ENCODE results near the gene PCBP4. TPM values are rescaled to one million over a fixed set of nuclear protein-coding genes. Genes with fewer than 3 reads are reported as not detected.
"Not testable (repeated sequence)": the region's sequence is repeated elsewhere in the genome, so short reads cannot be mapped to it uniquely, and the experiment has no call there.

The PCBP4 gene
- total and polyA plus RNA-seq, 7 experiments from 2014 or later, result 8.0 to 21.1 (median 13.8) TPM

DNA sequence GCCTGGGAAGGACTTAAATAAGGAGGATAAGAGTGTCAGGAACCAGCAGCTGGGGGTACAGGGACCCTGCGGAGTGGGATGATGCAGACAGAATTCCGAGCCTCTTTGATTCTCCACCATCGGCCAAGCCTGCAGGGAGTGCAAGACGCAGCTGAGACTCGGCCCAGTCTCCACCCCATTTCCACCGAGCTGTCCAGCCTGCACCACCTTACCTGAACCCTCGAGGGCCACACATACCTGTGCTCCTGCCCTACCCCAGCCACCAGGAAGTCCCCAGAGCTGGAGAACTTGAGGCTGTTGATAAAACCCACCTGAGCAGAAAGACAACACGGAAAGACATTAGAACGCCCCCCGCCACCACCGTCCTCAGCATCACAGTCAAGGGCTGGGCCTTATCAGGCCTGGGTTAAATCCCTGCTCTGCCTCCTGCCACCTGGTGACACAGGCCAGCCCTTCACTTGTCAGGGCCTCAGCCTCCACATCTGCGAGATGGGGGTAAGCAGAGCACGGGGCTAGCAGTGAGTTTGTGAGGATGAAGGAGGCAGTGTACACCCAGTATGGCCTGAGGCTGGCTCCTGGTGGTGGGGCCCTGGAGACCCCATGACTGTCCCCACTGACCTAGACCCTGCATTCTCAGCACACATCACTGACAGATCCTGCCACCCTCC, 33.6 kb downstream of the PCBP4 start:
- no peak for DNase-seq
- Histone ChIP-seq H3K9me3 (ENCODE audit: control insufficient read depth in 2 of 3, low read length in 3 of 3) (no peaks in the 10 kb centered on the region), H3K27ac (ENCODE audit: low read depth, low read length) (no peak overlapping the region), H3K27me3 (ENCODE audit: control insufficient read depth in 2 of 2, insufficient read depth in 2 of 2, low read length in 2 of 2) (no peaks in the 10 kb centered on the region), H3K36me3 (ENCODE audit: control insufficient read depth in 2 of 3, insufficient read depth in 3 of 3, low read length in 3 of 3) (peaks cover 0 to 64% (median 16%) of the 10 kb centered on the region in 3 experiments), H3K4me3 (ENCODE audit: low read length) (no peak overlapping the region), H3K4me1 (ENCODE audit: control insufficient read depth in 2 of 2, insufficient read depth in 2 of 2, low read length in 2 of 2) (no peaks in the 10 kb centered on the region)
- Mint-ChIP-seq H3K4me3 (no peak overlapping the region), H3K4me1 (peaks cover 0 to 7% (median 0%) of the 10 kb centered on the region in 7 donors), H3K36me3 (peaks cover 0 to 44% (median 5%) of the 10 kb centered on the region in 5 donors), H3K9me3 (no peaks in the 10 kb centered on the region), H3K27ac (no peak overlapping the region), H3K27me3 (no peaks in the 10 kb centered on the region)
- ATAC-seq, result no peak
- CTCF ChIA-PET, result no interaction called here
- intact Hi-C loops (cut with micrococcal nuclease), result no loop called here
- POLR2A ChIA-PET, result no interaction called here

DNA sequence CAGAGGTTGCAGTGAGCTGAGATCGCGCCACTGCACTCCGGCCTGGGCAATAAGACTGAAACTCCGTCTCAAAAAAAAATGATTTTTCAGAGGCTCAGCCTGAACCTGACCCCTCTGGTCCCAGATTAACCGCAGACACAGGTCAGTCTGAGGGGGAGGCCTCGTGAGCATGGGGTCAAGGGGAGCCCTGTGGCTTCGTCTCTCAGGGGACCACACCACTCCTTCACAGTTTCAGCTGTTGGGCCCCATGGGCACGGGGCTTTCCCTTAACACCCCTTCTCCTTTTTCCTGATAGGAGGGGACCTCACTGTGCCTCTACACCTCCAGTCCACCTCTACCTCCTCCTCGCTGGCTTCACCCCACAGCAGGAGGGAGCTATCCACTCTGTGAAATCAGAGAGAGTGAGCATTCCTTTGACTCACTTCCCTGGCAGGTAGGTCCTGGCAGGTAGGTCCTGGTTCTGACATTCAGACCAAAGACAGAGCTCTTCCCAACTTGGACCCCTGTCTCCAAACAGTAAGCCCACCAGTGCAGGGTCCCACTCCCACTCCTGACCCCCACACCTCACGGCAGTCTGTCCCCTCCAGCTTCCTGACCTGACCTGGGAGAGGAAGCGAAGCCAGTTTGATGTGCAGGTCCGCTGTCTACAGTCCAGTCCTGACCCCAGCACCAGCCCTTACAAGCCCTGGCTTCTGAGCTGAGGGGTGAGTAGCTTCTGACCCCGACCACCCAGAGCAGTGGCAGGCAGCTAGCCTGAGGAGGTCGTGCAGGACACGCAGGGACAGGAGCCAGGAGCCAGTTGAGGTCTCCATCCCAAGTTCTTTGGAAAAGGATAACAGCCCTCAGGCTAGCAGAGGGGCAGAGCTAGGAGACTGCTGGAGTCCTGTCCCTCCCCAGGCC, 34.5 kb downstream of the PCBP4 start:
- H3K4me1 Mint-ChIP-seq, result no peaks in the 10 kb centered on the region
- ChIA-PET POLR2A (interaction anchor here (0.7 kb wide), 1 partner anchor 473 kb away, joined by 4 read pairs; no protein-coding TSS in a partner anchor), CTCF (no interaction called here)
- H3K27me3 Mint-ChIP-seq, result no peaks in the 10 kb centered on the region
- peaks cover 0 to 39% (median 5%) of the 10 kb centered on the region in 5 donors for H3K36me3 Mint-ChIP-seq
- DNase-seq (no peak), ATAC-seq (no peak)
- H3K9me3 Mint-ChIP-seq, result no peaks in the 10 kb centered on the region
- Histone ChIP-seq H3K4me3 (ENCODE audit: low read length) (no peak overlapping the region), H3K27ac (ENCODE audit: low read depth, low read length) (no peak overlapping the region), H3K36me3 (ENCODE audit: control insufficient read depth in 2 of 3, insufficient read depth in 3 of 3, low read length in 3 of 3) (peaks cover 0 to 56% (median 16%) of the 10 kb centered on the region in 3 experiments), H3K9me3 (ENCODE audit: control insufficient read depth in 2 of 3, low read length in 3 of 3) (no peaks in the 10 kb centered on the region), H3K27me3 (ENCODE audit: control insufficient read depth in 2 of 2, insufficient read depth in 2 of 2, low read length in 2 of 2) (no peaks in the 10 kb centered on the region), H3K4me1 (ENCODE audit: control insufficient read depth in 2 of 2, insufficient read depth in 2 of 2, low read length in 2 of 2) (no peaks in the 10 kb centered on the region)
- H3K4me3 Mint-ChIP-seq, result no peak overlapping the region
- no peak overlapping the region for H3K27ac Mint-ChIP-seq
- intact Hi-C loops (cut with micrococcal nuclease), result no loop called here

DNA sequence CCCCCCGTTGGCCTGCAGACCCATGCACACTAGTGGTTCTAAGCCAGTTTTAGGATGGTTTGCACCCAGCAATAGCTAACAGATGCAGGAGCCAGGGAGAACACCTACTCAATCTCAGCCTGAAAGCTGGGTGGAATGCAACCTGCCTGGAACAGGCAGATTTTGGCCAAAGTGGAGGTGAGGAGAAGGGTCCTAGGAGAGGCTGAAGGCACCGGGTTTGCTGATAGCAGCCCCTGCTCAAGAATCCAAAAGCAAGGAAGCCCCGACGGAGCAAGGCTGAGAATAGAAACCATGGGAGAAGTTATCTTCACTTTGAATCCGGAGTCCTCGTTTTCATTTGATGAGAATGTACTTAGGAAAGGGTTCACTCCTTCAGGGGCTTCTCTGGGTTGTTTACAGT, 35.5 kb downstream of the PCBP4 start:
- Histone ChIP-seq H3K27ac (ENCODE audit: low read depth, low read length) (no peak overlapping the region), H3K36me3 (ENCODE audit: control insufficient read depth in 2 of 3, insufficient read depth in 3 of 3, low read length in 3 of 3) (peaks cover 0 to 46% (median 16%) of the 10 kb centered on the region in 3 experiments), H3K9me3 (ENCODE audit: control insufficient read depth in 2 of 3, low read length in 3 of 3) (no peaks in the 10 kb centered on the region), H3K27me3 (ENCODE audit: control insufficient read depth in 2 of 2, insufficient read depth in 2 of 2, low read length in 2 of 2) (no peaks in the 10 kb centered on the region), H3K4me3 (ENCODE audit: low read length) (no peak overlapping the region), H3K4me1 (ENCODE audit: control insufficient read depth in 2 of 2, insufficient read depth in 2 of 2, low read length in 2 of 2) (no peaks in the 10 kb centered on the region)
- H3K27me3 Mint-ChIP-seq, result no peaks in the 10 kb centered on the region
- ChIA-PET CTCF (no interaction called here), POLR2A (no interaction called here)
- no peak overlapping the region for H3K4me3 Mint-ChIP-seq
- ATAC-seq (no peak), DNase-seq (no peak)
- H3K27ac Mint-ChIP-seq, result no peak overlapping the region
- H3K9me3 Mint-ChIP-seq, result no peaks in the 10 kb centered on the region
- peaks cover 0 to 38% (median 4%) of the 10 kb centered on the region in 5 donors for H3K36me3 Mint-ChIP-seq
- no peaks in the 10 kb centered on the region for H3K4me1 Mint-ChIP-seq
- intact Hi-C loops (cut with micrococcal nuclease), result no loop called here

DNA sequence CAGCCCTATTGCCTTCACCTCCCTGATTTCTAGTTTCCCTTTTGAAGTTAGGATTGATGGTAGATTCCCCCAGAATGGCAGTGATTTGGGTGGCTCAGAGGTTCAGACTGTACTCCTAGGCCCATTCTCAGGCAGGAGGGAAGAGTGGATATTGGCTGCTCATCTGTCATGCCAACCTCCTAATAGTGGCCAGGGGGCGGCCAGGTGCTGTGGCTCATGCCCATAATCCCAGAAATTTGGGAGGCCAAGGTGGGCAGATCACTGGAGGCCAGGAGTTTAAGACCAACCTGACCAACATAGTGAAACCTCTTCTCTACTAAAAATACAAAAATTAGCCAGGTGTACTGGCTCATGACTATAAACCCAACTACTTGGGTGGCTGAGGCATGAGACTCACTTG, 36.8 kb downstream of the PCBP4 start:
- H3K36me3 ChIP-seq (ENCODE audit: control insufficient read depth in 2 of 3, insufficient read depth in 3 of 3, low read length in 3 of 3), result peaks cover 0 to 33% (median 9%) of the 10 kb centered on the region in 3 experiments
- H3K9me3 ChIP-seq (ENCODE audit: control insufficient read depth in 2 of 3, low read length in 3 of 3), result no peaks in the 10 kb centered on the region
- ATAC-seq, result no peak
- H3K27ac ChIP-seq (ENCODE audit: low read depth, low read length), result no peak overlapping the region
- ChIA-PET CTCF (no interaction called here), POLR2A (no interaction called here)
- Mint-ChIP-seq H3K4me1 (no peaks in the 10 kb centered on the region), H3K4me3 (no peak overlapping the region), H3K27ac (no peak overlapping the region), H3K9me3 (no peaks in the 10 kb centered on the region), H3K36me3 (peaks cover 0 to 28% (median 4%) of the 10 kb centered on the region in 5 donors), H3K27me3 (no peaks in the 10 kb centered on the region)
- no peak overlapping the region for H3K4me3 ChIP-seq (ENCODE audit: low read length)
- H3K4me1 ChIP-seq (ENCODE audit: control insufficient read depth in 2 of 2, insufficient read depth in 2 of 2, low read length in 2 of 2), result no peaks in the 10 kb centered on the region
- intact Hi-C loops (cut with micrococcal nuclease), result no loop called here
- no peak for DNase-seq
- no peaks in the 10 kb centered on the region for H3K27me3 ChIP-seq (ENCODE audit: control insufficient read depth in 2 of 2, insufficient read depth in 2 of 2, low read length in 2 of 2)

DNA sequence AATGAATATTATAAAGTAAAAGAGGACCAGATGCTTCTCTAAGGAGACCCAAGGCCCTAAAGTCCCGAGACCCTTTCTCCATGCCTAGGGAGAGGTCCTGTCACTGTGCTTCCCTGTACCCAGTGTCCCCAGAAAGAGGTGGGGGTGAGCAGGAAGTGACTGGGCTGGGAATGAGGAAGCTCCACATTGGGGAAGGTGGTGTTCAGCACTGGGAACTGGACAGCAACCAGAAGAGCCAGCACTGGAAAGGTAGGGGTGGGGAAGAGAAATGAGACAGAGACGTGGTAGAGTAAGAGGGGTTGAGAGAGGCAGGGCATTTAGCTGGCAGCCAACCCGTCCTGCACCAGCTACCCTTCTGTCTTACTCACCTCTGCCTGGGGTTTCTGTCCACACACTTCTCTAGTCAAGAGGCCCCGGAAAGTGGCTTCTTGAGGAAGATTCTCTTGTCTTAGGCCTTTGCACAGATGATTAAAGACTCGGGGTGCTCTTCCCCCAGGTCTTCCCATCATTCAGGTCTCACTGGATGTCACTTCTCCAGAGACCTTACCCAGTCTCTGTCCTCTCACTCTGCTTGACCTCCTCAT, 37.7 kb downstream of the PCBP4 start:
- Mint-ChIP-seq H3K4me1 (no peaks in the 10 kb centered on the region), H3K36me3 (peaks cover 0 to 20% (median 4%) of the 10 kb centered on the region in 5 donors), H3K27me3 (no peaks in the 10 kb centered on the region), H3K9me3 (no peaks in the 10 kb centered on the region), H3K27ac (peak overlapping the region in 1 of 9 donors; percentile 30), H3K4me3 (no peak overlapping the region)
- Histone ChIP-seq H3K27me3 (ENCODE audit: control insufficient read depth in 2 of 2, insufficient read depth in 2 of 2, low read length in 2 of 2) (no peaks in the 10 kb centered on the region), H3K27ac (ENCODE audit: low read depth, low read length) (no peak overlapping the region), H3K4me3 (ENCODE audit: low read length) (no peak overlapping the region), H3K9me3 (ENCODE audit: control insufficient read depth in 2 of 3, low read length in 3 of 3) (no peaks in the 10 kb centered on the region), H3K4me1 (ENCODE audit: control insufficient read depth in 2 of 2, insufficient read depth in 2 of 2, low read length in 2 of 2) (no peaks in the 10 kb centered on the region), H3K36me3 (ENCODE audit: control insufficient read depth in 2 of 3, insufficient read depth in 3 of 3, low read length in 3 of 3) (peaks cover 0 to 23% (median 9%) of the 10 kb centered on the region in 3 experiments)
- DNase-seq (no peak), ATAC-seq (no peak)
- ChIA-PET POLR2A (no interaction called here), CTCF (no interaction called here)
- intact Hi-C loops (cut with micrococcal nuclease), result no loop called here

DNA sequence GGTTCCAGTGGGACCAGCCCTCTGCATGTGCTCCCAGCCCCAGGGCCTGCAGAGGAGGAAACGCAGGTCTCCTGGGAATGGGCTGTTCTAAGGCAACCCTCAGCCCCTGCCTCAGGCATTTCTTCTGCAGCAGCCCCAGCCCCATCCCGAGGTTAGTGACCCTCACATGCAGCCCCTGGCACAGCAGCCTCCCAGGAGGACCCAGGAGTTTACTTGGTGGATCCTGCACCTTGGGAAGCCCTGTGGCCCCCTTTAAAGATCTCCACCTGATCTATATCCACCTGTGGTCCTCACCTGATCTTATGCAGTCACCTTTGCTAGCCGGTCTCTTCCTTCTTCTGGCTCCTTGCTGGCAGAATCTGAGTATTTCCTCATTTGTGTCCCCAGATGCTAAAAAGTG, 38.3 kb downstream of the PCBP4 start:
- intact Hi-C loops (cut with micrococcal nuclease); H3K4me1 Mint-ChIP-seq; H3K27ac ChIP-seq (ENCODE audit: low read depth, low read length); DNase-seq; H3K4me3 ChIP-seq (ENCODE audit: low read length); H3K27me3 Mint-ChIP-seq; ATAC-seq; POLR2A ChIA-PET; H3K9me3 Mint-ChIP-seq; H3K27me3 ChIP-seq (ENCODE audit: control insufficient read depth in 2 of 2, insufficient read depth in 2 of 2, low read length in 2 of 2); H3K9me3 ChIP-seq (ENCODE audit: control insufficient read depth in 2 of 3, low read length in 3 of 3); H3K4me1 ChIP-seq (ENCODE audit: control insufficient read depth in 2 of 2, insufficient read depth in 2 of 2, low read length in 2 of 2); H3K4me3 Mint-ChIP-seq; CTCF ChIA-PET: not testable (repeated sequence)
- Mint-ChIP-seq H3K36me3 (peaks cover 0 to 15% (median 4%) of the 10 kb centered on the region in 5 donors), H3K27ac (peak overlapping the region in 1 of 9 donors; percentile 30)
- H3K36me3 ChIP-seq (ENCODE audit: control insufficient read depth in 2 of 3, insufficient read depth in 3 of 3, low read length in 3 of 3), result peaks cover 0 to 18% (median 6%) of the 10 kb centered on the region in 3 experiments

Data from naive thymus-derived CD4-positive, alpha-beta T cell (primary cell).